HG03103 (cell line): ENCODE data around the gene USP35.

Experiments
- ATAC-seq: cut with Tn5 transposase; IDR thresholded peaks from one replicate; pipeline ENCODE4 v1.9.1; 2021; ENCODE audit warnings: low read depth; ENCODE audit not compliant: unreplicated experiment

USP35 gene

GRCh38 chr11:78195917-78196560 lies 7.3 kb downstream of the USP35 start:
- no peak for ATAC-seq

DNA sequence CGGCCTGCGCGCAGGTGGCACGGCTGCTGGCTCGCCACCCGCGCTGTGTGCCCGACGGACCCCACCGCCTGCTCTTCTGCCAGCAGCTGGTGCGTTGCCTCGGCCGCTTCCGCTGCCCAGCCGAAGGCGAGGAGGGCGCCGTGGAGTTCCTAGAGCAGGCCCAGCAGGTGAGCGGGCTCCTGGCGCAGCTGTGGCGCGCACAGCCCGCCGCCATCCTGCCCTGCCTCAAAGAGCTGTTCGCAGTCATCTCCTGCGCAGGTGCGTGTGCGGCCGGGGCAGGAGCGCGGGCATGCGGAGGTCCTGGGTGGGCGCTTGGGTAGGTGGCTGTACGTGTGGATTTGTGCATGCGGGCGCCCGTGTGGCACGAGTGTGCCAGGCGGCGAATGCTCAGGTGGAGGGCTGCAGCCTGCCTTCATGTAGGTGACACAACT lies 8.0 kb downstream of the USP35 start:
- ATAC-seq = no peak

DNA sequence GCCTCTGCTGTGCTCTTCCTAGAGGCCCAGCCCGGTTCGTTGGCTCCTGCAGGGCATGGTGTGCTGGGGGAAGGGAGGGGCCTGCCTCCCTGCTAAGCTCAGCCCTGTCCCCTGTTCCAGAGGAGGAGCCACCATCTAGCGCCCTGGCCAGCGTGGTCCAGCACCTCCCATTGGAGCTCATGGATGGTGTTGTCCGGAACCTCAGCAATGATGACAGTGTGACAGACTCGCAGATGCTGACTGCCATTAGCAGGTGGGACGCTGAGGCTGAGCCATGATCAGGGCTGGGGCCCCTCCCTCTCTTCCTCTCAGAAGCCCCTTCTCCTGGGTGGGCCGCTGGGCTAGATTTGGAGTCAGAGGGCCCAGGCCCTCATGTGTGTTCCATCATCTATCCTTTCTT lies 9.1 kb downstream of the USP35 start:
- ATAC-seq = no peak

DNA sequence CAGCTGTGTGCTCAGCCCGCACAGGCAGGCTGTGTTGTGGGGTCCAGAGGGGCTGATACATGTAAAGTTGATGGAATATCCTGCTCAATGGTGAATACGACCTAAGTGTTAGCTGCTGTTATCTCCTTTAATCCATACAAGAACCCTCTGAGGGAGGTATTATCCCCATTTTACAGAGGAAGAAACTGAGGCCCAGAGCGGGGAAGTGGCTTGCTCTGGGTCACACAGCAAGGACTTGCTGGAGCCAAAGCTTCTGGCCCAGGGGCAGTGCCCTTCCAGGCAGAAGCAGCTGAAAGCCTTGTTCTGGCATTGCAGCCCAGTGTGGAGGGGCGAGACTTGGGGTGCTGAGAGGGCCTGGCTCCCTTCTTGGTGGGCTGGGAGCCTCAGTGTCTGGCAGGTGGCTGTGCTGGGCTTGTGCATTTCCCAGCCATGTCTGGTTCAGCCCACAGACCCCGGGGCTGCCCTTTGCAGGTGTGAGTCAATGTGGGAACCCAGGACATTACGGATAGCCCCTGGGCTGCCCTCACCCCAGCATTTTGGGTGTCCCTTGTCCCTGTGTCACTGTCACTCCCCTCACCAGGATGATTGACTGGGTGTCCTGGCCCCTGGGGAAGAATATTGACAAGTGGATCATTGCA lies 10.4 kb downstream of the USP35 start:
- ATAC-seq = no peak

DNA sequence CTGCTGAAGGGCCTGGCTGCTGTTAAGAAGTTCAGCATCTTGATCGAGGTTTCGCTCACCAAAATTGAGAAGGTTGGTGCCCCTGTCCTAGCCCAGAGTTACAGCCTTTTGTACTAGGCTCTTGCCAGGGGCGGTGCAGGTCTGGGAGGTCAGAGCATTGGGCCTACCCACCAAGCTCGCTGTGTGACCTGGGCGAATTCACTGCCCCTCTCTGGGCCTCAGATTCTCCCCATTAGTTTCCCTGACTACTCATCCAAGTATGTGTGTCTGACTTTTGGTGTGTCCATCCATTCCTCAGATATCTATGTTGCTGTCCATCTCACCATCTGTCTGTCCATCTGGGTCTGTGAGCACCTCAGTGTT lies 10.9 kb downstream of the USP35 start:
- no peak for ATAC-seq

- no peak for ATAC-seq
These were observed 11.3 kb downstream of the USP35 start for GRCh38 chr11:78200061-78200460.

GRCh38 chr11:78200553-78200952 lies 11.8 kb downstream of the USP35 start:
- ATAC-seq = no peak

DNA sequence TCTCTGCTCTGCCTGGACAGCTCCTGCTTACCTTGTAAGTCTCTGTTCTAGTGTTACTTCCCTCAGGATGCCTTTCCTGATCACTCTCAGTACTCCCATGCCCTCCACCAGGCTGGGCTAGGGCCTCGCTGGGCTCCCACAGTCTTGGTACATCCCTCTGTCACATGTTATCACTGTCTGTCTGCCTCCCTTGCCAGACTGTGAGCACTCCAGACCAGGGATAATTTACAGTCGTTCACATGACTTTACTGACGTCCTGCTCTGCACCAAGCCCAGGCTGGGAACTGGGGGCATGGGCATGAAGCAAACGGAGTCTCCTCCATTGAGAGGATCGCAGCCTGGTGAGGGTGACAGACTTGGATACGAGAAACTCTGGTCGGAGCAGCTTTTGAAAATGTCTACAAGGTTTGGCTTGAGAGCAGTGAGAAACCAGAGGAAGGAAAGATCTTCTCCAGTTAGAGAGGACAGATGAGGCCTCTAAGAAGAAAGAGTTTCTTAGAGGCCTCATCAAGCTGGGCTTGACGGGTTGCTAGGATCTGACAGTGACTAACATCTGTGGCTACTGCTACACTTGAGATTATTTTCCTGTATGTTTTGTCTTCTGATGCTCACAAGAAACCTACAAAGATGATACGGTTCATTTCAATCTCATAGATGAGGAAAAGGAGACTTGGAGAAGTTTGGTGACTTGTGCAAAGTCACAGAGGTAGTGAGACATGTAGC lies 12.5 kb downstream of the USP35 start:
- ATAC-seq = no peak

- ATAC-seq = no peak
These were observed 14.0 kb downstream of the USP35 start for GRCh38 chr11:78202733-78203167.

DNA sequence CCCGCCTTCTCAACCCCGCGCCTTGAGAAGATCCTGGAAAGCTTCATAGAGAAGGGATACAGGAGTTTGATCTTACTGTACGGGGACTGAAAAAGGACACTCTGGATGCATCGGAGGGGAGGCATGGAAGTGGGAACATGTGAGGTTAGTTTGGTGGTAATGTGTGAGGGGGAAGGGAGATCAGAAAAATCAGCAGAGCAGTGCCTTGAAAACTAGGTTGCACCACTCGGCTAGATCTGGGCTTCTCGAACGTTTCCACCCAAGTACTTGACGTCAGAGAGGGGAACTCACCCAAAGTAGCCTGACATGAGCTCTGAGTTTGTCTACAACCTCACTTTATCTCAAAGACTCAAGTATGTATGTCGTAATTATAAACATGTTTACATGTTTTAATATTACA lies 14.5 kb downstream of the USP35 start:
- no peak for ATAC-seq

DNA sequence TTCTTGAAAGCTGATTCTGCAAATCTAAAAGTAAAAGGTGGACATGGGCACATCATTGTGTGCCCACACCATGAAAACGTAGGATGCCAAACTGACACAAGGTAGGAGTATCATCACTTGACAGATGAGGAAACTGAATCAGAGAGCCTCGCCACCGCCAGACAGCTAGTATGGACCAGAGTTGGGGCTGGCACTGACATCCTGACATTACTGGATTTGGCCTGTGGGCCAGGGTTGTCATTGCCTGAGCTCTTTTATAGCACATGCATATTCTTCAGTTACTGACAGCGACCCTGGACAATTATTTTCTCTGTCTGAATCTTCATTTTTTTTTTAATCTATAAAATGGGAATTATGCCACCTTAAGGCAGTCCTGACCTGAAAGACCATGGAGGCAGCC lies 16.5 kb downstream of the USP35 start:
- ATAC-seq = no peak

DNA sequence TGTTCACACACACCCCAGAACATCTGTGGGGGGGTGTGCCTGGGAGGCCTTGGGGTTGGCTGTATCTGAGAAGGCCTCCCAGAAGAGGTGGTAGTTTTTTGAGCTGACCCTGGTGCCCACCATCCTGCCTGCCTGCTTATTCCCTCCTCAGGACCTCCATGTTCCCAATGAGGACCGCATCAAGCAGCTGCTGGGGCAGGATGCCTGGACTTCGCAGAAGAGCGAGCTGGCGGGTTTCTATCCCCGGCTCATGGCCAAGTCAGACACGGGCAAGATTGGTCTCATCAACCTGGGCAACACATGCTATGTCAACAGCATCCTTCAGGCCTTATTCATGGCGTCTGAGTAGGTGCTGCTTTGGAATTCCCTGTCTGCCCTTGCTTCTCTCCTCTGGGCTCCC lies 17.0 kb downstream of the USP35 start:
- ATAC-seq = no peak

DNA sequence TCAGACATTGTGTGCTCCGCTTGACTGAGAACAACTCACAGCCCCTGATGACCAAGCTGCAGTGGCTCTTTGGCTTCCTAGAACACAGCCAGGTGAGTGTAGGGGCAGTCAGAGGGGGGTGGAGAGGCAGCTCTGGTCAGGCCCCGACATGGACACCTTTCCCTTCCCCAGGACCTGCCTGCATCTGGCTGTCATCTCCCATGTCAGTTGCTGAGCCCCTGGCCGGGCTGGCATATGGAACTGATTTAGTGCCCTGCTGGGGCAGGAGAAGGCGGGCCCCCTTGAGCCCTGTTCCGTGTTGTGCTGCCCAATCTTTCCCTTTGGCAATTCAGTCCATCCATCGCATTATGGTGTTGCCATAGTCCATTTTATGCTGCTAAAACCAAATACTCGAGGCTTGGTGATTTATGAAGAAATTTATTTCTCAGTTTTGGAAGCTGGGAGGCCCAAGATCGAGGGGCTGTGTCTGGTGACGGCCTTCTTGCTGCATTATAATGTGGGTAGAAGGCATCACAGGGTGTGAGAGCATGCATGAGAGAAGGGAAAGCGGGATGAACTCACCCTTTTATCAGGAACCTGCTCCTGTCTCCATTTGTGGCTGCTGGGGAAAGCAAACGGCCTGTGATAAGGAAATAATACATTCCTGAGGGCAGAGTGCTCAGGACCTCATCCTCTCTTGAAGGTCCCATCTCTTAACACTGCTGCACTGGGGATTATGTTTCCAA lies 19.0 kb downstream of the USP35 start:
- ATAC-seq = no peak

GRCh38 chr11:78208257-78209165 lies 19.8 kb downstream of the USP35 start:
- ATAC-seq = no peak

DNA sequence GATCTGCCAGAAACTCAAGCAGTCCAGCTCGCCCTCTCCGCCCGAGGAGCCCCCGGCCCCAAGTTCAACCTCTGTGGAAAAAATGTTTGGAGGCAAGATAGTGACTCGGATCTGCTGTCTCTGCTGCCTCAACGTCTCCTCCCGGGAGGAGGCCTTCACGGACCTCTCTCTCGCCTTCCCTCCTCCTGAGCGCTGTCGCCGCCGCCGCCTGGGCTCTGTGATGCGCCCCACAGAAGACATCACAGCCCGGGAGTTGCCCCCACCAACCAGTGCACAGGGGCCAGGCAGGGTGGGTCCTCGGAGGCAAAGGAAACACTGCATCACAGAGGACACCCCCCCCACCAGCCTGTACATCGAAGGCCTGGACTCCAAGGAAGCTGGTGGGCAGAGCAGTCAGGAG lies 20.8 kb downstream of the USP35 start:
- ATAC-seq = no peak

GRCh38 chr11:78210000-78210608 lies 21.4 kb downstream of the USP35 start:
- no peak for ATAC-seq

DNA sequence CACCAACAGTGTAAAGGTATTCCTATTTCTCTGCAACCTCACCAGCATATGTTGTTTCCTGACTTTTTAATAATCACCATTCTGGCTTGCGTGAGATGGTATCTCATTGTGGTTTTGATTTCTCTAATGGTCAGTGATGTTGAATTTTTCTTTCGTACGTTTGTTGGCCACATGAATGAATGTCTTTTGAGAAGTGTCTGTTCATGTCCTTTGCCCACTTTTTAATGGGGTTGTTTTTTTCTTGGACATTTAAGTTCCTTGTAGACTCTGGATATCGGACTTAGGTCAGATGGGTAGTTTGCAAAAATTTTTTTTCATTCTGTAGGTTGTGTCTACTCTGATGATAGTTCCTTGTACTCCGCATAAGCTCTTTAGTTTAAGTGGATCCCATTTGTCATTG lies 22.8 kb downstream of the USP35 start:
- no peak for ATAC-seq

GRCh38 chr11:78212586-78213371 lies 24.1 kb downstream of the USP35 start:
- no peak for ATAC-seq
